Spleen (tissue), 7 donors: ENCODE results near the gene ZIC3.

Source experiments
- CTCF ChIP-seq, 11 experiments: fragments of 200-600 bp in 7 of 11; fragments of 450-650 bp in 4 of 11; sonication (generic) in 4 of 11; IDR thresholded peaks in 8 of 11; conservative IDR thresholded peaks in 3 of 11; 1 replicate in 7 of 11; 2 replicates in 4 of 11; pipeline versions ENCODE4 v1.4.0 to v1.8.0; 2016 to 2021; ENCODE audit warnings: antibody characterized with exemption in 11 of 11, inconsistent platforms in 4 of 11, mild to moderate bottlenecking in 1 of 11
- POLR2A ChIP-seq, 3 donors: fragments of 450-650 bp; IDR thresholded peaks; one replicate each; pipeline ENCODE4 v1.5.1; 2017; ENCODE audit warnings: antibody characterized with exemption in 3 of 3, mild to moderate bottlenecking in 1 of 3
- POLR2AphosphoS5 ChIP-seq, 3 donors: sonication (generic); formaldehyde crosslinking; IDR thresholded peaks; one replicate each; pipeline ENCODE4 v1.5.1; 2017; ENCODE audit warnings: antibody characterized with exemption in 3 of 3
- donor health status: DM: no; HTN: no; CAD: no; lungs with moderate emphysema.
- donor health status: DM: no; HTN: no; CAD: no.
- donor health status: DM: no; HTN: no; CAD: no.

GRCh38 chrX:137569470-137569891, 3.6 kb downstream of the ZIC3 start:
- TF ChIP-seq CTCF (IDR thresholded peaks at IDR 0.05 in 8 of 11, conservative IDR thresholded peaks at IDR 0.05 in 3 of 11) (no peak), POLR2AphosphoS5 (IDR thresholded peaks at IDR 0.05) (no peak), POLR2A (IDR thresholded peaks at IDR 0.05) (no peak)
